HCT116 (cell line): ENCODE measurements around the gene HOXA2.

Experiments used
- CTCF ChIP-seq, 3 experiments: fragments of 200-600 bp in 1 of 3; sonication (generic) in 1 of 3; IDR thresholded peaks in 2 of 3; conservative IDR thresholded peaks in 1 of 3; 2 replicates each; pipeline ENCODE4 v1.5.1; 2012 to 2017; ENCODE audit warnings: low read depth in 2 of 3, low read length in 2 of 3, antibody characterized with exemption in 1 of 3, borderline replicate concordance in 1 of 3, control low read depth in 1 of 3, mild to moderate bottlenecking in 1 of 3, mixed read lengths in 1 of 3, mixed run types in 1 of 3, moderate library complexity in 1 of 3; ENCODE audit not compliant: insufficient read depth in 1 of 3
- EZH2 ChIP-seq: fragments of 200-600 bp; sonication (generic); IDR thresholded peaks from 2 replicates; pipeline ENCODE4 v1.6.1; 2017; ENCODE audit warnings: antibody characterized with exemption, mixed run types
- FOSL1 ChIP-seq: IDR thresholded peaks from 2 replicates; pipeline ENCODE4 v1.6.1; 2012; ENCODE audit warnings: low read depth
- MAX ChIP-seq: IDR thresholded peaks from 2 replicates; pipeline ENCODE4 v1.6.1; 2012
- POLR2A ChIP-seq: IDR thresholded peaks from 2 replicates; pipeline ENCODE4 v1.7.0; 2011; ENCODE audit warnings: borderline replicate concordance; ENCODE audit not compliant: insufficient read depth, insufficient read length; ENCODE audit errors: extremely low read depth
- POLR2AphosphoS5 ChIP-seq: IDR thresholded peaks from 2 replicates; pipeline ENCODE4 v1.6.1; 2011; ENCODE audit warnings: mild to moderate bottlenecking, low read depth, low read length, moderate library complexity
- RAD21 ChIP-seq: IDR thresholded peaks from 2 replicates; pipeline ENCODE4 v1.6.1; 2012; ENCODE audit warnings: low read depth, mild to moderate bottlenecking
- YY1 ChIP-seq: IDR thresholded peaks from 2 replicates; pipeline ENCODE4 v1.6.1; 2011; ENCODE audit warnings: low read length, low read depth, moderate library complexity, mild to moderate bottlenecking; ENCODE audit not compliant: insufficient replicate concordance; ENCODE audit errors: extremely low read depth
- ZBTB33 ChIP-seq: IDR thresholded peaks from 2 replicates; pipeline ENCODE4 v1.6.1; 2011; ENCODE audit warnings: mild to moderate bottlenecking, low read length, moderate library complexity; ENCODE audit not compliant: insufficient replicate concordance; ENCODE audit errors: extremely low read depth
- ZFX ChIP-seq: fragments of 450-650 bp; IDR thresholded peaks from 2 replicates; pipeline ENCODE4 v1.6.1; 2017
- TF ChIP-seq, protein P1 (sequence below): IDR thresholded peaks from 2 replicates; pipeline ENCODE4 v1.6.1; 2012; ENCODE audit warnings: low read depth

GRCh38 chr7:27106181-27106900 is 3.9 kb upstream of the HOXA2 start:
- TF ChIP-seq YY1 (no peak), EZH2 (no peak), CTCF (IDR thresholded peaks at IDR 0.05 in 2 of 3, conservative IDR thresholded peaks at IDR 0.05 in 1 of 3; ENCODE audit: borderline replicate concordance in 1 of 3, insufficient read depth in 1 of 3, low read depth in 2 of 3, low read length in 2 of 3) (no peak), RAD21 (no peak), POLR2A (no peak), POLR2AphosphoS5 (no peak), MAX (no peak), FOSL1 (no peak), ZBTB33 (no peak), ZFX (no peak)
- TF ChIP-seq, protein P1, sequence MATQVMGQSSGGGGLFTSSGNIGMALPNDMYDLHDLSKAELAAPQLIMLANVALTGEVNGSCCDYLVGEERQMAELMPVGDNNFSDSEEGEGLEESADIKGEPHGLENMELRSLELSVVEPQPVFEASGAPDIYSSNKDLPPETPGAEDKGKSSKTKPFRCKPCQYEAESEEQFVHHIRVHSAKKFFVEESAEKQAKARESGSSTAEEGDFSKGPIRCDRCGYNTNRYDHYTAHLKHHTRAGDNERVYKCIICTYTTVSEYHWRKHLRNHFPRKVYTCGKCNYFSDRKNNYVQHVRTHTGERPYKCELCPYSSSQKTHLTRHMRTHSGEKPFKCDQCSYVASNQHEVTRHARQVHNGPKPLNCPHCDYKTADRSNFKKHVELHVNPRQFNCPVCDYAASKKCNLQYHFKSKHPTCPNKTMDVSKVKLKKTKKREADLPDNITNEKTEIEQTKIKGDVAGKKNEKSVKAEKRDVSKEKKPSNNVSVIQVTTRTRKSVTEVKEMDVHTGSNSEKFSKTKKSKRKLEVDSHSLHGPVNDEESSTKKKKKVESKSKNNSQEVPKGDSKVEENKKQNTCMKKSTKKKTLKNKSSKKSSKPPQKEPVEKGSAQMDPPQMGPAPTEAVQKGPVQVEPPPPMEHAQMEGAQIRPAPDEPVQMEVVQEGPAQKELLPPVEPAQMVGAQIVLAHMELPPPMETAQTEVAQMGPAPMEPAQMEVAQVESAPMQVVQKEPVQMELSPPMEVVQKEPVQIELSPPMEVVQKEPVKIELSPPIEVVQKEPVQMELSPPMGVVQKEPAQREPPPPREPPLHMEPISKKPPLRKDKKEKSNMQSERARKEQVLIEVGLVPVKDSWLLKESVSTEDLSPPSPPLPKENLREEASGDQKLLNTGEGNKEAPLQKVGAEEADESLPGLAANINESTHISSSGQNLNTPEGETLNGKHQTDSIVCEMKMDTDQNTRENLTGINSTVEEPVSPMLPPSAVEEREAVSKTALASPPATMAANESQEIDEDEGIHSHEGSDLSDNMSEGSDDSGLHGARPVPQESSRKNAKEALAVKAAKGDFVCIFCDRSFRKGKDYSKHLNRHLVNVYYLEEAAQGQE, result no peak
